H1 (cell line): ENCODE results near the gene HS6ST3. TPM values are rescaled to one million over a fixed set of nuclear protein-coding genes. Genes with fewer than 3 reads are reported as not detected.

Experiments used
- CTCF ChIA-PET: fragments of 300-600 bp; sonication (Branson Sonifier 250); formaldehyde crosslinking; loops from one replicate; lab custom pipeline; 2021; ENCODE audit not compliant: partially characterized antibody; lab: Charles Lee
- POLR2A ChIA-PET: fragments of 300-600 bp; sonication (Branson Sonifier 250); formaldehyde crosslinking; loops from one replicate; lab custom pipeline; 2021; ENCODE audit warnings: inconsistent platforms; ENCODE audit not compliant: partially characterized antibody; lab: Charles Lee
- DNase-seq, 2 experiments: peaks; one replicate each; pipeline versions ENCODE4 v3.0.0 to v3.0.0-alpha.2; 2010 to 2022; ENCODE audit warnings: low spot score in 2 of 2, low read depth in 1 of 2, mixed read lengths in 1 of 2
- FAIRE-seq: peaks from 2 replicates; lab custom pipeline; 2011; peaks lifted over from hg19 to GRCh38; lab: Jason Lieb, UNC
- H2AFZ ChIP-seq: 2 replicates; pipeline ENCODE4 v1.8.1; 2012; ENCODE audit warnings: low read length, inconsistent platforms
- H2AK5ac ChIP-seq: 2 replicates; pipeline ENCODE4 v1.6.1; 2013; ENCODE audit warnings: low read depth, low read length
- H2BK120ac ChIP-seq: replicated peaks from 2 replicates; pipeline ENCODE3; 2013; ENCODE audit warnings: low read depth, low read length, inconsistent platforms
- H2BK12ac ChIP-seq: 2 replicates; pipeline ENCODE4 v1.6.1; 2013; ENCODE audit warnings: low read depth, low read length
- H2BK15ac ChIP-seq: 2 replicates; pipeline ENCODE4 v1.6.1; 2013; ENCODE audit warnings: low read length
- H2BK20ac ChIP-seq: 2 replicates; pipeline ENCODE4 v1.6.1; 2013; ENCODE audit warnings: low read length
- H2BK5ac ChIP-seq: 2 replicates; pipeline ENCODE4 v1.6.1; 2013; ENCODE audit warnings: low read depth, low read length
- H3K14ac ChIP-seq: 2 replicates; pipeline ENCODE4 v1.6.1; 2013; ENCODE audit warnings: inconsistent platforms; ENCODE audit not compliant: insufficient read length
- H3K18ac ChIP-seq: 2 replicates; pipeline ENCODE4 v1.6.1; 2013; ENCODE audit warnings: low read length; ENCODE audit errors: extremely low read depth
- H3K23ac ChIP-seq: 2 replicates; pipeline ENCODE4 v1.6.1; 2013; ENCODE audit warnings: inconsistent platforms; ENCODE audit not compliant: insufficient read length
- H3K23me2 ChIP-seq: 2 replicates; pipeline ENCODE4 v1.6.1; 2013; ENCODE audit warnings: low read depth, low read length
- H3K27ac ChIP-seq: 2 replicates; pipeline ENCODE4 v1.6.1; 2011; ENCODE audit warnings: low read depth, low read length, inconsistent platforms
- H3K27me3 ChIP-seq, 4 experiments: replicated peaks in 1 of 4; 1 replicate in 1 of 4; 2 replicates in 3 of 4; pipeline versions ENCODE4 v1.6.1 to v1.8.1; 2011 to 2013; ENCODE audit warnings: low read length in 3 of 4, mild to moderate bottlenecking in 3 of 4, inconsistent platforms in 2 of 4, mixed read lengths in 2 of 4, moderate library complexity in 1 of 4; ENCODE audit not compliant: control insufficient read depth in 3 of 4, insufficient read depth in 3 of 4; ENCODE audit errors: extremely low read depth in 1 of 4
- H3K36me3 ChIP-seq, 4 experiments: 2 replicates each; pipeline versions ENCODE4 v1.6.1 to v1.8.1; 2011 to 2013; ENCODE audit warnings: mild to moderate bottlenecking in 4 of 4, low read length in 3 of 4, moderate library complexity in 2 of 4, control low read depth in 1 of 4, inconsistent platforms in 1 of 4; ENCODE audit not compliant: insufficient read depth in 4 of 4, control insufficient read depth in 2 of 4
- H3K4ac ChIP-seq: replicated peaks from 2 replicates; pipeline ENCODE3; 2013; ENCODE audit warnings: low read length, low read depth, mixed read lengths, inconsistent platforms; ENCODE audit not compliant: insufficient read length
- H3K4me1 ChIP-seq, 4 experiments: replicated peaks in 1 of 4; 1 replicate in 1 of 4; 2 replicates in 3 of 4; pipeline versions ENCODE4 v1.6.1 to v1.8.1; 2011 to 2013; ENCODE audit warnings: low read length in 3 of 4, inconsistent platforms in 2 of 4, mixed read lengths in 1 of 4; ENCODE audit not compliant: insufficient read depth in 4 of 4, control insufficient read depth in 3 of 4
- H3K4me2 ChIP-seq, 2 experiments: 2 replicates each; pipeline versions ENCODE4 v1.6.1 to v1.8.1; 2011 to 2013; ENCODE audit warnings: low read depth in 2 of 2, low read length in 2 of 2, control low read depth in 1 of 2, inconsistent platforms in 1 of 2, mild to moderate bottlenecking in 1 of 2; ENCODE audit not compliant: insufficient read depth in 1 of 2
- H3K4me3 ChIP-seq, 4 experiments: fragments of 200-600, 300-600 bp in 1 of 4; sonication (generic), shearing (Covaris generic), sonication (Bioruptor Twin) in 1 of 4; 2 replicates each; pipeline versions ENCODE4 v1.5.1 to v1.8.1; 2011 to 2016; ENCODE audit warnings: low read length in 4 of 4, low read depth in 3 of 4, control low read depth in 2 of 4, inconsistent platforms in 2 of 4, mild to moderate bottlenecking in 2 of 4, mixed read lengths in 1 of 4, moderate library complexity in 1 of 4; ENCODE audit not compliant: insufficient read depth in 2 of 4; ENCODE audit errors: extremely low read depth in 1 of 4
- H3K56ac ChIP-seq: replicated peaks from 2 replicates; pipeline ENCODE3; 2013; ENCODE audit warnings: low read depth, mild to moderate bottlenecking, mixed read lengths, low read length, inconsistent platforms; ENCODE audit not compliant: insufficient read length
- H3K79me1 ChIP-seq: 2 replicates; pipeline ENCODE4 v1.6.1; 2013; ENCODE audit warnings: low read depth, low read length, control low read depth
- H3K79me2 ChIP-seq, 2 experiments: 2 replicates each; pipeline versions ENCODE4 v1.6.1 to v1.8.1; 2012 to 2013; ENCODE audit warnings: low read length in 2 of 2, mild to moderate bottlenecking in 2 of 2, inconsistent platforms in 1 of 2; ENCODE audit not compliant: insufficient read depth in 2 of 2, control insufficient read depth in 1 of 2
- H3K9ac ChIP-seq, 4 experiments: replicated peaks in 1 of 4; 1 replicate in 1 of 4; 2 replicates in 3 of 4; pipeline versions ENCODE4 v1.6.1 to v1.8.1; 2011 to 2013; ENCODE audit warnings: low read depth in 3 of 4, low read length in 3 of 4, control low read depth in 2 of 4, mild to moderate bottlenecking in 2 of 4, moderate library complexity in 2 of 4, inconsistent platforms in 1 of 4; ENCODE audit errors: extremely low read depth in 1 of 4
- H3K9me3 ChIP-seq, 2 experiments: 2 replicates each; pipeline versions ENCODE4 v1.6.1 to v1.8.1; 2012 to 2013; ENCODE audit warnings: mild to moderate bottlenecking in 2 of 2, moderate library complexity in 2 of 2, control low read depth in 1 of 2, inconsistent platforms in 1 of 2, low read depth in 1 of 2, low read length in 1 of 2, mixed read lengths in 1 of 2; ENCODE audit not compliant: insufficient read depth in 2 of 2
- H4K20me1 ChIP-seq, 2 experiments: replicated peaks in 1 of 2; 2 replicates each; pipeline versions ENCODE3 to v1.8.1; 2011 to 2013; ENCODE audit warnings: inconsistent platforms in 2 of 2, low read length in 2 of 2, mild to moderate bottlenecking in 1 of 2; ENCODE audit not compliant: insufficient read depth in 2 of 2, control insufficient read depth in 1 of 2
- H4K5ac ChIP-seq: 2 replicates; pipeline ENCODE4 v1.6.1; 2013; ENCODE audit warnings: low read length, low read depth, mixed read lengths, inconsistent platforms; ENCODE audit not compliant: insufficient read length
- H4K8ac ChIP-seq: 2 replicates; pipeline ENCODE4 v1.8.0; 2013; ENCODE audit warnings: mild to moderate bottlenecking, moderate library complexity, low read length, inconsistent platforms; ENCODE audit not compliant: insufficient read depth; ENCODE audit errors: extremely low read depth
- H4K91ac ChIP-seq: replicated peaks from 2 replicates; pipeline ENCODE3; 2013; ENCODE audit warnings: low read length, mixed read lengths, inconsistent platforms; ENCODE audit not compliant: insufficient read length
- BACH1 ChIP-seq: IDR thresholded peaks from 2 replicates; pipeline ENCODE4 v1.6.1; 2012; ENCODE audit warnings: low read length, improper control_type of control experiment
- BCL11A ChIP-seq, 2 experiments: IDR thresholded peaks; one replicate each; pipeline ENCODE4 v1.6.1; 2011; ENCODE audit warnings: low read depth in 2 of 2, low read length in 2 of 2, mild to moderate bottlenecking in 2 of 2
- EZH2 ChIP-seq: fragments of 200-600 bp; sonication (generic); IDR thresholded peaks from 2 replicates; pipeline ENCODE4 v1.7.1; 2012; ENCODE audit warnings: low read depth, mild to moderate bottlenecking, moderate library complexity, low read length, inconsistent platforms; ENCODE audit not compliant: severe bottlenecking
- GTF2F1 ChIP-seq: IDR thresholded peaks from 2 replicates; pipeline ENCODE4 v1.6.1; 2012; ENCODE audit warnings: low read depth, low read length, improper control_type of control experiment, borderline replicate concordance
- KDM1A ChIP-seq: fragments of 200-600, 300-600 bp; sonication (generic); IDR thresholded peaks from 2 replicates; pipeline ENCODE4 v1.7.1; 2016; ENCODE audit warnings: mild to moderate bottlenecking, low read length, borderline replicate concordance
- KDM5A ChIP-seq: fragments of 200-600 bp; IDR thresholded peaks from 2 replicates; pipeline ENCODE4 v1.7.1; 2012; ENCODE audit warnings: mild to moderate bottlenecking, low read length, inconsistent platforms, mixed read lengths
- MAX ChIP-seq: IDR thresholded peaks from 2 replicates; pipeline ENCODE4 v1.6.1; 2012; ENCODE audit warnings: inconsistent platforms
- RAD21 ChIP-seq, 2 experiments: IDR thresholded peaks in 1 of 2; conservative IDR thresholded peaks in 1 of 2; 2 replicates each; pipeline ENCODE4 v1.6.1; 2011; ENCODE audit warnings: low read depth in 2 of 2, low read length in 2 of 2, improper control_type of control experiment in 1 of 2, inconsistent platforms in 1 of 2, mild to moderate bottlenecking in 1 of 2, moderate library complexity in 1 of 2
- RFX5 ChIP-seq: IDR thresholded peaks from 2 replicates; pipeline ENCODE4 v1.6.1; 2011; ENCODE audit warnings: low read depth, low read length, improper control_type of control experiment, borderline replicate concordance
- SIX5 ChIP-seq: IDR thresholded peaks from 2 replicates; pipeline ENCODE4 v1.6.1; 2011; ENCODE audit warnings: mild to moderate bottlenecking, low read depth, low read length
- SP1 ChIP-seq: IDR thresholded peaks from 2 replicates; pipeline ENCODE4 v1.6.1; 2011; ENCODE audit warnings: low read depth, low read length
- SP2 ChIP-seq: IDR thresholded peaks from 2 replicates; pipeline ENCODE4 v1.6.1; 2012; ENCODE audit warnings: mild to moderate bottlenecking, low read length, inconsistent platforms
- SRF ChIP-seq: IDR thresholded peaks from 2 replicates; pipeline ENCODE4 v1.6.1; 2011; ENCODE audit warnings: mild to moderate bottlenecking, low read depth, low read length, moderate library complexity
- WGBS, 2 experiments: shearing (Covaris generic) in 1 of 2; methylation state at CpG; one replicate each; pipeline versions ENCODE4 v1.1.6 to v1.1.7; 2013 to 2015; ENCODE audit warnings: low lambda C conversion rate in 2 of 2, mixed read lengths in 2 of 2, inconsistent platforms in 1 of 2, low coverage in 1 of 2, missing lambda C conversion rate in 1 of 2; ENCODE audit not compliant: insufficient replicate concordance in 2 of 2, insufficient coverage in 1 of 2, insufficient read length in 1 of 2; ENCODE audit errors: extremely low coverage in 1 of 2, missing lambda C conversion rate in 1 of 2; 5-methylcytosine and 5-hydroxymethylcytosine counted together
- polyA plus RNA-seq, 7 experiments: library from polyadenylated mRNA; depleted of rRNA in 3 of 7; stranded (reverse) in 5 of 7; unstranded in 2 of 7; fragments of >200 nt in 5 of 7; fragments of 200-250 nt in 2 of 7; gene quantifications; 1 replicate in 5 of 7; 2 replicates in 1 of 7; 4 replicates in 1 of 7; pipeline versions ENCODE4 v1.2.1 to v1.2.3, GENCODE V29; 2011 to 2013; ENCODE audit warnings: missing spikeins in 2 of 7, mixed read lengths in 2 of 7
- total RNA-seq: library from RNA; stranded (reverse); fragmentation: NEBNext Ultra II Directional; extraction: Animal tissue kit (Norgen Biotek cat#: 25700); gene quantifications from 2 replicates; pipeline ENCODE4 v1.2.1, GENCODE V29; 2021

HS6ST3 gene
- total and polyA plus RNA-seq, 2 of the 8 experiments (the other 6 are each of a cell fraction or from before 2014, with no cell fraction given) = 0.45 to 1.2 TPM

GRCh38 chr13:96575423-96576320 lies 485.8 kb downstream of the HS6ST3 start:
- Histone ChIP-seq H3K27me3 (no peaks in the 10 kb centered on the region), H3K36me3 (no peaks in the 10 kb centered on the region), H4K20me1 (no peaks in the 10 kb centered on the region), H2AFZ (no peak overlapping the region), H3K23ac (no peak overlapping the region), H2BK120ac (no peak overlapping the region), H3K9me3 (no peaks in the 10 kb centered on the region), H2BK12ac (no peak overlapping the region), H2BK15ac (no peak overlapping the region), H3K4me3 (no peak overlapping the region), H2BK20ac (no peak overlapping the region), H2AK5ac (no peak overlapping the region), H3K56ac (no peak overlapping the region), H3K4ac (no peak overlapping the region), H3K14ac (no peak overlapping the region), H3K4me1 (no peaks in the 10 kb centered on the region), H3K79me2 (no peaks in the 10 kb centered on the region), H3K18ac (no peak overlapping the region), H3K9ac (no peak overlapping the region), H3K23me2 (no peaks in the 10 kb centered on the region), H3K4me2 (no peak overlapping the region), H4K8ac (no peak overlapping the region), H3K27ac (no peak overlapping the region), H2BK5ac (no peak overlapping the region), H3K79me1 (no peaks in the 10 kb centered on the region), H4K5ac (no peak overlapping the region), H4K91ac (no peak overlapping the region)
- CTCF ChIA-PET = interaction anchor here (0.9 kb wide), 1 partner anchor 242 kb away, joined by 4 read pairs; no protein-coding TSS in a partner anchor
- POLR2A ChIA-PET = no interaction called here
- FAIRE-seq (no peak), DNase-seq (no peak)
- 91% methylated on average over 14 of the region's 14 CpGs; no CpG with 5 or more reads in 1 of the 2 experiments for WGBS, 2 experiments
- TF ChIP-seq RAD21 (IDR thresholded peaks at IDR 0.05 in 1 of 2, conservative IDR thresholded peaks at IDR 0.05 in 1 of 2; ENCODE audit: low read depth in 2 of 2, low read length in 2 of 2) (no peak), BCL11A (IDR thresholded peaks at IDR 0.05; ENCODE audit: low read depth in 2 of 2, low read length in 2 of 2) (no peak), EZH2 (no peak), BACH1 (no peak), SP1 (no peak), SP2 (no peak), SIX5 (no peak), GTF2F1 (no peak), KDM1A (no peak), KDM5A (no peak), RFX5 (no peak), MAX (no peak), SRF (no peak)
